HEK293 (cell line): ENCODE data around the gene ICAM2.

Source experiments
- CTCF ChIA-PET: fragments of 350-600 bp; formaldehyde crosslinking; extraction: SDS; loops from one replicate; lab custom pipeline; 2021; ENCODE audit warnings: antibody characterized with exemption; lab: Yijun Ruan, JAX
- POLR2A ChIA-PET: fragments of 300-600 bp; formaldehyde crosslinking; extraction: SDS; loops from one replicate; lab custom pipeline; 2020; ENCODE audit warnings: antibody characterized with exemption, inconsistent platforms; lab: Yijun Ruan, JAX
- H3K27ac ChIP-seq: fragments of 200-500 bp; sonication (Bioruptor generic); 2 replicates; pipeline ENCODE4 v1.5.1; 2014; ENCODE audit warnings: low read depth, low read length, control low read depth, inconsistent platforms; ENCODE audit errors: extremely low read depth
- H3K36me3 ChIP-seq, 2 experiments: fragments of 200-500 bp in 1 of 2; sonication (Bioruptor generic) in 1 of 2; 1 replicate in 1 of 2; 2 replicates in 1 of 2; pipeline ENCODE4 v1.5.1; 2014 to 2017; ENCODE audit warnings: inconsistent platforms in 2 of 2, low read length in 2 of 2; ENCODE audit not compliant: control insufficient read depth in 2 of 2, insufficient read depth in 1 of 2
- H3K4me1 ChIP-seq: fragments of 200-500 bp; sonication (Bioruptor generic); 2 replicates; pipeline ENCODE4 v1.5.1; 2014; ENCODE audit warnings: mild to moderate bottlenecking, low read length, inconsistent platforms; ENCODE audit not compliant: control insufficient read depth, insufficient read depth
- H3K4me3 ChIP-seq: 2 replicates; pipeline ENCODE4 v1.5.1; 2011; ENCODE audit warnings: low read depth, mild to moderate bottlenecking, control low read depth, low read length, moderate library complexity
- H3K9me3 ChIP-seq: fragments of 200-500 bp; sonication (Bioruptor generic); 2 replicates; pipeline ENCODE4 v1.5.1; 2014; ENCODE audit warnings: low read depth, low read length, inconsistent platforms; ENCODE audit not compliant: control insufficient read depth, insufficient read depth
- GLIS1 ChIP-seq: fragments of 450-650 bp; formaldehyde crosslinking; IDR thresholded peaks from 2 replicates; pipeline ENCODE4 v1.5.1; 2016; ENCODE audit warnings: missing biosample characterization, missing genetic modification characterization
- KLF17 ChIP-seq: fragments of 450-650 bp; formaldehyde crosslinking; IDR thresholded peaks from 2 replicates; pipeline ENCODE4 v1.5.1; 2016; ENCODE audit warnings: missing biosample characterization, missing genetic modification characterization
- ZBTB21 ChIP-seq: fragments of 450-650 bp; formaldehyde crosslinking; IDR thresholded peaks from 2 replicates; pipeline ENCODE4 v1.5.1; 2017; ENCODE audit warnings: missing biosample characterization, missing genetic modification characterization
- ZFHX2 ChIP-seq: fragments of 450-650 bp; formaldehyde crosslinking; conservative IDR thresholded peaks from 2 replicates; pipeline ENCODE4 v1.5.1; 2016; ENCODE audit warnings: missing biosample characterization, missing genetic modification characterization
- ZFP69B ChIP-seq: fragments of 450-650 bp; formaldehyde crosslinking; IDR thresholded peaks from 2 replicates; pipeline ENCODE4 v1.5.1; 2016; ENCODE audit warnings: missing biosample characterization, missing genetic modification characterization
- ZNF138 ChIP-seq: fragments of 450-650 bp; formaldehyde crosslinking; IDR thresholded peaks from 2 replicates; pipeline ENCODE4 v1.5.1; 2016; ENCODE audit warnings: missing biosample characterization, missing genetic modification characterization, borderline replicate concordance
- ZNF148 ChIP-seq: fragments of 450-650 bp; formaldehyde crosslinking; IDR thresholded peaks from 2 replicates; pipeline ENCODE4 v1.5.0; 2017; ENCODE audit warnings: missing biosample characterization, missing genetic modification characterization, borderline replicate concordance
- ZNF169 ChIP-seq: fragments of 450-650 bp; formaldehyde crosslinking; IDR thresholded peaks from 2 replicates; pipeline ENCODE4 v1.5.1; 2016; ENCODE audit warnings: missing biosample characterization, missing genetic modification characterization
- ZNF2 ChIP-seq: fragments of 450-650 bp; formaldehyde crosslinking; IDR thresholded peaks from 2 replicates; pipeline ENCODE4 v1.5.1; 2016; ENCODE audit warnings: missing biosample characterization, missing genetic modification characterization
- ZNF248 ChIP-seq: fragments of 450-650 bp; formaldehyde crosslinking; IDR thresholded peaks from 2 replicates; pipeline ENCODE4 v1.5.1; 2017; ENCODE audit warnings: missing biosample characterization, missing genetic modification characterization
- ZNF350 ChIP-seq: fragments of 450-650 bp; formaldehyde crosslinking; IDR thresholded peaks from 2 replicates; pipeline ENCODE4 v1.5.0; 2017; ENCODE audit warnings: missing biosample characterization, mild to moderate bottlenecking, missing genetic modification characterization
- ZNF398 ChIP-seq: fragments of 450-650 bp; formaldehyde crosslinking; IDR thresholded peaks from 2 replicates; pipeline ENCODE4 v1.5.1; 2017; ENCODE audit warnings: missing biosample characterization, missing genetic modification characterization
- ZNF423 ChIP-seq: fragments of 450-650 bp; formaldehyde crosslinking; IDR thresholded peaks from 2 replicates; pipeline ENCODE4 v1.5.1; 2016; ENCODE audit warnings: missing biosample characterization, missing genetic modification characterization
- ZNF544 ChIP-seq: fragments of 450-650 bp; formaldehyde crosslinking; IDR thresholded peaks from 2 replicates; pipeline ENCODE4 v1.5.0; 2017; ENCODE audit warnings: missing biosample characterization, missing genetic modification characterization
- ZNF692 ChIP-seq: fragments of 450-650 bp; formaldehyde crosslinking; IDR thresholded peaks from 2 replicates; pipeline ENCODE4 v1.5.1; 2016; ENCODE audit warnings: missing biosample characterization, missing genetic modification characterization
- ZNF701 ChIP-seq: fragments of 450-650 bp; formaldehyde crosslinking; IDR thresholded peaks from 2 replicates; pipeline ENCODE4 v1.5.1; 2016; ENCODE audit warnings: missing biosample characterization, missing genetic modification characterization
- TF ChIP-seq, protein P1 (sequence below): fragments of 450-650 bp; formaldehyde crosslinking; IDR thresholded peaks from 2 replicates; pipeline ENCODE4 v1.5.1; 2016; ENCODE audit warnings: missing biosample characterization, missing genetic modification characterization
- TF ChIP-seq, protein P2 (sequence below): fragments of 450-650 bp; formaldehyde crosslinking; IDR thresholded peaks from 2 replicates; pipeline ENCODE4 v1.5.1; 2016; ENCODE audit warnings: missing biosample characterization, missing genetic modification characterization
- TF ChIP-seq, protein P3 (sequence below): fragments of 450-650 bp; formaldehyde crosslinking; IDR thresholded peaks from 2 replicates; pipeline ENCODE4 v1.5.1; 2016; ENCODE audit warnings: missing biosample characterization, missing genetic modification characterization

The ICAM2 gene

DNA sequence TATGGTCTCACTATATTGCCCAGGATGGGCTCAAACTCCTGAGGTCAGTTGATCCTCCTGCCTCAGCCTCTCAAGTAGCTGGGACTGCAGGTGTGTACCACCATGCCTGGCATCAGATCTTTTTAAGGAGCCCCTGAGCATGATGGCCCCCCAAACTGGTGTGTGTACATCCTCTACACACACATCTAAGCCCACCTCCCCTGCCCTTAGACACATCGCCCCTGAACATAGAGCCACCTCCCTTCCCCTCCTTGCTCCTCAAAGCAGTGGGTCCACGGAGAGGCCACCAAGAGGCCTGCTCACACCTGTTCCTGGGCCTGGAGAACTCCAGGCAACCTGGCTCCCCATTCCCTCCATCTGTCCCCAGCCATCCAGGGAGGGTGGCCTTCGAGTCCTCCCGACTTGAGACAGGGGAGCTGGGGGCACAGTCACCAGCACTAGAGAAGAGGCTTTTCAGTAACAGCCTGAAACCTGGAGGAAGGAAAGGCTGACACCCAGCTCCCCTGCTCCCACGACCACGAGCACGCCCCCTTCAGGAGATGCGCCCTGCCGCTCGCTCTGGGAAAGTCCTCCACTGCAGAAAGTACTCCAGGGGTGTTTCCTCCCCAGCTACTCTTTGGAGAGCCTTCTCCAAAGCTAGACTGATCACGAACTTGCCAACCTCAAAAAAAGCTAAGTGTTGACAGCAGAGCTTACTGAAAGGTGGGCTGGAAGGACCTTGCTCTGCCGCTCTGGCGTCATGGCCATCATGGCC, 34.9 kb downstream of the ICAM2 start (continued):
- TF ChIP-seq GLIS1 (tag by site-specific recombination): no peak

- H3K4me1 ChIP-seq: no peaks in the 10 kb centered on the region
- no peaks in the 10 kb centered on the region for H3K9me3 ChIP-seq
- H3K27ac ChIP-seq: no peak overlapping the region
- H3K4me3 ChIP-seq: no peak overlapping the region
- ChIA-PET POLR2A (no interaction called here), CTCF (interaction anchor here (0.6 to 1.4 kb wide), 6 partner anchors 8 to 120 kb away, joined by 3 to 5 read pairs (median 3); no protein-coding TSS in a partner anchor)
- no peaks in the 10 kb centered on the region for H3K36me3 ChIP-seq
- TF ChIP-seq ZFP69B (tag by site-specific recombination) (peak; percentile 70; the same call in 1 of the 2 replicates), ZNF350 (tag by site-specific recombination) (no peak), ZNF169 (tag by site-specific recombination) (no peak), ZBTB21 (tag by site-specific recombination) (0 out of 2 replicates have a peak, but pooled peaks have one; percentile 15), KLF17 (tag by site-specific recombination) (peak; percentile 93), ZNF701 (tag by site-specific recombination) (no peak), ZNF2 (no peak), ZNF692 (peak; percentile 61; the same call in 1 of the 2 replicates), ZNF544 (no peak), ZNF248 (tag by site-specific recombination) (0 out of 2 replicates have a peak, but pooled peaks have one; percentile 48), ZNF148 (peak; percentile 84), ZNF423 (tag by site-specific recombination) (no peak), ZNF138 (no peak), ZFHX2 (tag by site-specific recombination) (peak; percentile 58), ZNF398 (peak; percentile 51)
- TF ChIP-seq, protein P1, sequence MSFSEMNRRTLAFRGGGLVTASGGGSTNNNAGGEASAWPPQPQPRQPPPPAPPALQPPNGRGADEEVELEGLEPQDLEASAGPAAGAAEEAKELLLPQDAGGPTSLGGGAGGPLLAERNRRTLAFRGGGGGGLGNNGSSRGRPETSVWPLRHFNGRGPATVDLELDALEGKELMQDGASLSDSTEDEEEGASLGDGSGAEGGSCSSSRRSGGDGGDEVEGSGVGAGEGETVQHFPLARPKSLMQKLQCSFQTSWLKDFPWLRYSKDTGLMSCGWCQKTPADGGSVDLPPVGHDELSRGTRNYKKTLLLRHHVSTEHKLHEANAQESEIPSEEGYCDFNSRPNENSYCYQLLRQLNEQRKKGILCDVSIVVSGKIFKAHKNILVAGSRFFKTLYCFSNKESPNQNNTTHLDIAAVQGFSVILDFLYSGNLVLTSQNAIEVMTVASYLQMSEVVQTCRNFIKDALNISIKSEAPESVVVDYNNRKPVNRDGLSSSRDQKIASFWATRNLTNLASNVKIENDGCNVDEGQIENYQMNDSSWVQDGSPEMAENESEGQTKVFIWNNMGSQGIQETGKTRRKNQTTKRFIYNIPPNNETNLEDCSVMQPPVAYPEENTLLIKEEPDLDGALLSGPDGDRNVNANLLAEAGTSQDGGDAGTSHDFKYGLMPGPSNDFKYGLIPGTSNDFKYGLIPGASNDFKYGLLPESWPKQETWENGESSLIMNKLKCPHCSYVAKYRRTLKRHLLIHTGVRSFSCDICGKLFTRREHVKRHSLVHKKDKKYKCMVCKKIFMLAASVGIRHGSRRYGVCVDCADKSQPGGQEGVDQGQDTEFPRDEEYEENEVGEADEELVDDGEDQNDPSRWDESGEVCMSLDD (tag by site-specific recombination): peak; percentile 62; the same call in 1 of the 2 replicates
- TF ChIP-seq, protein P2, sequence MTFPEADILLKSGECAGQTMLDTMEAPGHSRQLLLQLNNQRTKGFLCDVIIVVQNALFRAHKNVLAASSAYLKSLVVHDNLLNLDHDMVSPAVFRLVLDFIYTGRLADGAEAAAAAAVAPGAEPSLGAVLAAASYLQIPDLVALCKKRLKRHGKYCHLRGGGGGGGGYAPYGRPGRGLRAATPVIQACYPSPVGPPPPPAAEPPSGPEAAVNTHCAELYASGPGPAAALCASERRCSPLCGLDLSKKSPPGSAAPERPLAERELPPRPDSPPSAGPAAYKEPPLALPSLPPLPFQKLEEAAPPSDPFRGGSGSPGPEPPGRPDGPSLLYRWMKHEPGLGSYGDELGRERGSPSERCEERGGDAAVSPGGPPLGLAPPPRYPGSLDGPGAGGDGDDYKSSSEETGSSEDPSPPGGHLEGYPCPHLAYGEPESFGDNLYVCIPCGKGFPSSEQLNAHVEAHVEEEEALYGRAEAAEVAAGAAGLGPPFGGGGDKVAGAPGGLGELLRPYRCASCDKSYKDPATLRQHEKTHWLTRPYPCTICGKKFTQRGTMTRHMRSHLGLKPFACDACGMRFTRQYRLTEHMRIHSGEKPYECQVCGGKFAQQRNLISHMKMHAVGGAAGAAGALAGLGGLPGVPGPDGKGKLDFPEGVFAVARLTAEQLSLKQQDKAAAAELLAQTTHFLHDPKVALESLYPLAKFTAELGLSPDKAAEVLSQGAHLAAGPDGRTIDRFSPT: 0 out of 2 replicates have a peak, but pooled peaks have one; percentile 37
- TF ChIP-seq, protein P3, sequence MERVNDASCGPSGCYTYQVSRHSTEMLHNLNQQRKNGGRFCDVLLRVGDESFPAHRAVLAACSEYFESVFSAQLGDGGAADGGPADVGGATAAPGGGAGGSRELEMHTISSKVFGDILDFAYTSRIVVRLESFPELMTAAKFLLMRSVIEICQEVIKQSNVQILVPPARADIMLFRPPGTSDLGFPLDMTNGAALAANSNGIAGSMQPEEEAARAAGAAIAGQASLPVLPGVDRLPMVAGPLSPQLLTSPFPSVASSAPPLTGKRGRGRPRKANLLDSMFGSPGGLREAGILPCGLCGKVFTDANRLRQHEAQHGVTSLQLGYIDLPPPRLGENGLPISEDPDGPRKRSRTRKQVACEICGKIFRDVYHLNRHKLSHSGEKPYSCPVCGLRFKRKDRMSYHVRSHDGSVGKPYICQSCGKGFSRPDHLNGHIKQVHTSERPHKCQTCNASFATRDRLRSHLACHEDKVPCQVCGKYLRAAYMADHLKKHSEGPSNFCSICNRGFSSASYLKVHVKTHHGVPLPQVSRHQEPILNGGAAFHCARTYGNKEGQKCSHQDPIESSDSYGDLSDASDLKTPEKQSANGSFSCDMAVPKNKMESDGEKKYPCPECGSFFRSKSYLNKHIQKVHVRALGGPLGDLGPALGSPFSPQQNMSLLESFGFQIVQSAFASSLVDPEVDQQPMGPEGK: 0 out of 2 replicates have a peak, but pooled peaks have one; percentile 33
These were observed 35.6 kb downstream of the ICAM2 start for GRCh38 chr17:63984651-63985386.
